Fibroblast of peridontal ligament (primary cell): ENCODE measurements around the gene NDN.

Experiments
- DNase-seq: peaks from one replicate; pipeline ENCODE4 v3.0.0-alpha.2; 2010; ENCODE audit errors: extremely low read depth

The NDN gene

DNA sequence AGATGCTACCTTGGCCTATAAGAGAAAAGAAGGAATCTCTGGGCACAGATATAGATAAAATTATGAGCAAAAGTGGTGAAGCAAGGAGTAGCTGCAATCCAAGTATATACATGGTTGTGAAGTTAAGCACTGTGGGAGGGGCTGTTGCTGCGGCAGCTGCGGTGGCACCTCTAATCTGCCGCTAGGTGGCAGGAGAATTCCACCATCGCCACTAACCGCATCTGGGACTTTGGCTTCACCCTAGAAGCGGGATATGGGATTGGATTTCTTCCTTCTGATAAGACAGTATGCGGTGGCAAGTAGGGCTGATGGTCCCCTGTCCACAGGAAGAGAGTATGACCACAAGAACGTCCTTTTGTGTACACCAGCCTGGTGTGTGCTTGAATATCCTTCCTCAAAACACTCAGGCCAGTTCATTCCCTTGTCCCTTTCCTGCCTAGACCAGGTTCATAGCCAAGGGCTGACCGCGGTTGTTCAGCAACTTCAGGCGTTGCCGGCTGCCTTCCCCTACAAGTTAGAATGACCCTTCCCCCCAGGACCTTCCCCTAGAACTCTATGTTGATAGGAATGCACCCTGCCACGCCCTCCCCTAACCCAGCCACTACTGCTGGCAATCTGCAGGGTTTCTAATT is 44.6 kb downstream of the NDN start:
- DNase-seq, result peak; percentile 2
